ENCODE results near the gene SIGLEC11.

The SIGLEC11 gene

DNA sequence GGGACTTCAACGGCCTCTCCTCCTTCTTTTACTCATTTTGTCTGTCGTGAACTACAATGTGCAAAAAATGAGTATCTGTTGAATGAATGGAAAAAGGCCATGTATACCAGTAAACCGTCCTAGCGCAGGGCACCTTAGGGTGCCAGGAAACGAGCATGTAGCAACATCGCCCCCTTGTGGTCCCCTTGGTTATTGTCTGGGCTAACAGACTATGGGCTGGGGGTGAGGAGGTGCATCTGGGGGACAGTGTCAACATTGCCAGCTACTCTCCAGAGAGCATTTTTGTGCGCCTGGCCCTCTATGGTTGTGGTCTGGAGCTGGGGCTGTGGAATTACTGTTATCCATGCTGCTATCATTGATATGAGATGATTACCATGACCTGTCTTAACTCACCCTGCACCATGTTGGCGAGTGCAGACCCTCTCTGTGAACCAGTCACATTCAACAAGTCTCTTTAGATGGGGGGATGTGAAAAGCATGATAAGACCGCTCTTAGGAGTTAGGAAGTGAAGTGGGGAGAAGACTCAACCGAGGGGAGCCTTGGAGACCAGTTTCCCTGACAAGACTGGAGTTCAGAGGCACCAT, 22.8 kb upstream of the SIGLEC11 start (continued):
- peak; percentile 77 for TF ChIP-seq CTCF (tag by site-specific recombination; IDR thresholded peaks at IDR 0.05)
- TF ChIP-seq ZNF660 (tag by site-specific recombination; IDR thresholded peaks at IDR 0.05) = 0 out of 2 replicates have a peak, but pooled peaks have one; percentile 34
- TF ChIP-seq GFI1B (tag by site-specific recombination; IDR thresholded peaks at IDR 0.05) = no peak
- TF ChIP-seq ZSCAN16 (tag by site-specific recombination; IDR thresholded peaks at IDR 0.05) = no peak

DNA sequence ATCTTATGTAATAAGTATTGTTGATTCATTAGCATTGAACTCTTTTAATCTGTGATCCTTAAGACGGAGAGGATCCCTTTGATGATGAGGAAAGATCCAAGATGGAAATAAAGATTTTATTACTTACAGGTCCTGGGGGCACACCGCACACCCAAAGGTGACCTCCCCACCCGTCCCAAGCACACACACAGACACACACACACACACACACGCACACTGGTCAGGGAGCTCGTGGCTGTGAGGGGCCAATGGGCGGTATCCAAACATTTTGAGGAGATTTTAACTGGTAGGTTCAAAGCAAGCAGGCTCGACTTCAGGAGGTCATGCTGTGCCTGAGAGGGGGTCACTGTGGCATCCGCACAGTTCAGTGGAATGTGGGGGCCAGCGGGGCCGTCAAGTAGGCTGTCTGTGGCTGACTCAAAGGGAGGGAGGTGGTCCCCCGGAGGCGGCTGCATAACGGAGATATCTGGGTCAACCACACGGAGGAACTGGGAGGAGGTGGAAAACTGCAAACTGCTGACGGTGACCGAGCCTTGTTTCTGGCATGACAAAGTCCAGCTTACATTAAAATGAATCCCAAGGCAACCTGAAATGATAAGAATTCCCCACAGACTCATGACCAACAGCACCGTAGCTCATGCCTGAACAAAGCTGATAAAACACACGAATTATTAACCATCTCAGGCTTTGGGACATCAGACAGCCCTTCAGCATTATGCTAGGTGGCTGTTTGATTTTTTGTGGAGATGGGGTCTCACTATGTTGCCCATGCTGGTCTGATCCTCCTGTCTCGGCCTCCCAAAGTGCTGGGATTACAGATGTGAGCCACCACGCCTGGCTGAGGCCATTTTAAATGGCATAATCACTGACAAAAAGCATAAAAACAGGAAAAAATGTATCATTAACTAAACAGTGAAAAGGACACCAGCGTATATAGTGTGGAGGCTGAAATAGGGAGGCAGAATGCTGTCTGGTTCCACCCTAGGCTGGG, 20.9 kb upstream of the SIGLEC11 start:
- no peaks in the 10 kb centered on the region for H3K9me3 ChIP-seq (ENCODE audit: control insufficient read depth, insufficient read depth, low read depth, low read length)
- peaks cover 0 to 30% of the 10 kb centered on the region in 2 experiments; a peak in 2 of 3 replicates for H3K36me3 ChIP-seq (ENCODE audit: control insufficient read depth in 2 of 2, insufficient read depth in 1 of 2, low read length in 2 of 2)
- no peak overlapping the region for H3K27ac ChIP-seq (ENCODE audit: extremely low read depth, low read depth, low read length)
- POLR2A ChIA-PET = no interaction called here
- CTCF ChIA-PET = interaction anchor here (0.7 to 7.9 kb wide), 4 partner anchors 11 to 46 kb away, joined by 3 to 99 read pairs (median 11); no protein-coding TSS in a partner anchor
- H3K4me1 ChIP-seq (ENCODE audit: control insufficient read depth, insufficient read depth, low read length) = no peaks in the 10 kb centered on the region
- H3K4me3 ChIP-seq (ENCODE audit: low read depth, low read length) = no peak overlapping the region
- TF ChIP-seq ZNF626 (tag by site-specific recombination; IDR thresholded peaks at IDR 0.05) = no peak
- TF ChIP-seq ZNF654 (tag by site-specific recombination; IDR thresholded peaks at IDR 0.05; ENCODE audit: low read depth) = no peak
- TF ChIP-seq ZFHX2 (tag by site-specific recombination; conservative IDR thresholded peaks at IDR 0.05) = no peak
- no peak for TF ChIP-seq ZNF768 (tag by site-specific recombination; IDR thresholded peaks at IDR 0.05)
- TF ChIP-seq KLF8 (tag by site-specific recombination; IDR thresholded peaks at IDR 0.05) = no peak
- TF ChIP-seq ZNF266 (tag by site-specific recombination; IDR thresholded peaks at IDR 0.05; ENCODE audit: low read depth) = peak; percentile 77
- TF ChIP-seq IKZF3 (tag by site-specific recombination; IDR thresholded peaks at IDR 0.05) = no peak
- TF ChIP-seq ZNF623 (tag by site-specific recombination; IDR thresholded peaks at IDR 0.05) = no peak
- no peak for TF ChIP-seq SALL2 (tag by site-specific recombination; IDR thresholded peaks at IDR 0.05; ENCODE audit: borderline replicate concordance)

DNA sequence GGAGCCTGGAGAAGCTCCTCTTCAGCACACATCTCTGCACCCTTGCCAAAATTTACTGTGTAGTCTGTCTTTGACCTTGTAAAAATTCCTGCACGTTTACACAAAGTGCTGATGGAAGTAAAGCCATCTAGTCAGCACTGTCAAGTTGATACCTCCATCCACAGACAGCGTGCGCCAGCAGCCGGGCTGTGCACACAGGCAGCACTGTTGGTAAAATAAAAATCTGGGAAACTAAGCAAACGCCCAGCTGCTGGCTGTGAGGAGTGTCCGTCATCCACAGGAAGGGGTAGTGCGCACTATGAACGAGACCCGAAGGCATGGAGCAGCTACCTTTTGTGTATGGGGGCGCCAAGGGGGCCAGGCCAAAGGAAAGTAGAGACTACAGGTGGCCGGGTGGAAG, 17.4 kb upstream of the SIGLEC11 start:
- POLR2A ChIA-PET = no interaction called here
- Histone ChIP-seq H3K27ac (ENCODE audit: extremely low read depth, low read depth, low read length) (no peak overlapping the region), H3K4me1 (ENCODE audit: control insufficient read depth, insufficient read depth, low read length) (no peaks in the 10 kb centered on the region), H3K4me3 (ENCODE audit: low read depth, low read length) (no peak overlapping the region), H3K36me3 (ENCODE audit: control insufficient read depth in 2 of 2, insufficient read depth in 1 of 2, low read length in 2 of 2) (peaks cover 0 to 24% of the 10 kb centered on the region in 2 experiments; a peak in 2 of 3 replicates), H3K9me3 (ENCODE audit: control insufficient read depth, insufficient read depth, low read depth, low read length) (no peaks in the 10 kb centered on the region)
- TF ChIP-seq ZNF561 (tag by site-specific recombination; IDR thresholded peaks at IDR 0.05; ENCODE audit: borderline replicate concordance) (no peak), GLIS2 (tag by site-specific recombination; IDR thresholded peaks at IDR 0.05) (no peak), ZNF248 (tag by site-specific recombination; IDR thresholded peaks at IDR 0.05) (no peak), ZNF549 (tag by site-specific recombination; IDR thresholded peaks at IDR 0.05) (no peak), ZNF138 (tag by site-specific recombination; IDR thresholded peaks at IDR 0.05; ENCODE audit: borderline replicate concordance) (no peak), ZNF610 (tag by site-specific recombination; IDR thresholded peaks at IDR 0.05; ENCODE audit: borderline replicate concordance) (no peak), PRDM10 (tag by site-specific recombination; IDR thresholded peaks at IDR 0.05) (no peak), ZNF473 (tag by site-specific recombination; IDR thresholded peaks at IDR 0.05) (no peak)
- TF ChIP-seq, protein P1, sequence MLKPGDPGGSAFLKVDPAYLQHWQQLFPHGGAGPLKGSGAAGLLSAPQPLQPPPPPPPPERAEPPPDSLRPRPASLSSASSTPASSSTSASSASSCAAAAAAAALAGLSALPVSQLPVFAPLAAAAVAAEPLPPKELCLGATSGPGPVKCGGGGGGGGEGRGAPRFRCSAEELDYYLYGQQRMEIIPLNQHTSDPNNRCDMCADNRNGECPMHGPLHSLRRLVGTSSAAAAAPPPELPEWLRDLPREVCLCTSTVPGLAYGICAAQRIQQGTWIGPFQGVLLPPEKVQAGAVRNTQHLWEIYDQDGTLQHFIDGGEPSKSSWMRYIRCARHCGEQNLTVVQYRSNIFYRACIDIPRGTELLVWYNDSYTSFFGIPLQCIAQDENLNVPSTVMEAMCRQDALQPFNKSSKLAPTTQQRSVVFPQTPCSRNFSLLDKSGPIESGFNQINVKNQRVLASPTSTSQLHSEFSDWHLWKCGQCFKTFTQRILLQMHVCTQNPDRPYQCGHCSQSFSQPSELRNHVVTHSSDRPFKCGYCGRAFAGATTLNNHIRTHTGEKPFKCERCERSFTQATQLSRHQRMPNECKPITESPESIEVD (tag by site-specific recombination; IDR thresholded peaks at IDR 0.05) = no peak
- TF ChIP-seq, protein P2, sequence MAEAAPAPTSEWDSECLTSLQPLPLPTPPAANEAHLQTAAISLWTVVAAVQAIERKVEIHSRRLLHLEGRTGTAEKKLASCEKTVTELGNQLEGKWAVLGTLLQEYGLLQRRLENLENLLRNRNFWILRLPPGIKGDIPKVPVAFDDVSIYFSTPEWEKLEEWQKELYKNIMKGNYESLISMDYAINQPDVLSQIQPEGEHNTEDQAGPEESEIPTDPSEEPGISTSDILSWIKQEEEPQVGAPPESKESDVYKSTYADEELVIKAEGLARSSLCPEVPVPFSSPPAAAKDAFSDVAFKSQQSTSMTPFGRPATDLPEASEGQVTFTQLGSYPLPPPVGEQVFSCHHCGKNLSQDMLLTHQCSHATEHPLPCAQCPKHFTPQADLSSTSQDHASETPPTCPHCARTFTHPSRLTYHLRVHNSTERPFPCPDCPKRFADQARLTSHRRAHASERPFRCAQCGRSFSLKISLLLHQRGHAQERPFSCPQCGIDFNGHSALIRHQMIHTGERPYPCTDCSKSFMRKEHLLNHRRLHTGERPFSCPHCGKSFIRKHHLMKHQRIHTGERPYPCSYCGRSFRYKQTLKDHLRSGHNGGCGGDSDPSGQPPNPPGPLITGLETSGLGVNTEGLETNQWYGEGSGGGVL (tag by site-specific recombination; IDR thresholded peaks at IDR 0.05) = no peak
- CTCF ChIA-PET = interaction anchor here (2.8 kb wide), 1 partner anchor 41 kb away, joined by 18 read pairs; no protein-coding TSS in a partner anchor

All from HEK293 (cell line).